SK-N-SH treated with all-trans-retinoic acid at 6 μM for 48 hours (cell line): ENCODE results near the gene VSIG10L.

Experiments used
- BACH2 ChIP-seq: fragments of 250-450 bp; sonication (Bioruptor Pico); IDR thresholded peaks from 2 replicates; pipeline ENCODE4 v1.9.0; 2021; ENCODE audit warnings: mild to moderate bottlenecking, borderline replicate concordance
- PATZ1 ChIP-seq: fragments of 250-450 bp; sonication (Bioruptor Pico); IDR thresholded peaks from 2 replicates; pipeline ENCODE4 v1.8.0; 2020; ENCODE audit warnings: mild to moderate bottlenecking, moderate library complexity, borderline replicate concordance
- ZFP30 ChIP-seq: fragments of 450-650 bp; formaldehyde crosslinking; IDR thresholded peaks from 2 replicates; pipeline ENCODE4 v1.5.0; 2022; ENCODE audit warnings: mild to moderate bottlenecking, moderate library complexity
- ZNF70 ChIP-seq: fragments of 450-650 bp; formaldehyde crosslinking; IDR thresholded peaks from 2 replicates; pipeline ENCODE4 v1.5.0; 2020; ENCODE audit warnings: mild to moderate bottlenecking, moderate library complexity
- ZNF8 ChIP-seq: fragments of 450-650 bp; formaldehyde crosslinking; IDR thresholded peaks from 2 replicates; pipeline ENCODE4 v1.5.0; 2020; ENCODE audit warnings: mild to moderate bottlenecking, moderate library complexity

- no peak for TF ChIP-seq ZNF8
- TF ChIP-seq PATZ1 = no peak
- TF ChIP-seq BACH2 (CRISPR knock-in tag) = no peak
- TF ChIP-seq ZNF70 (CRISPR knock-in tag) = no peak
- no peak for TF ChIP-seq ZFP30 (CRISPR knock-in tag)
Measured at GRCh38 chr19:51367565-51368365, 25.8 kb upstream of the VSIG10L start.
